ENCODE measurements around the gene FXYD1. TPM values are rescaled to one million over a fixed set of nuclear protein-coding genes. Genes with fewer than 3 reads are reported as not detected.
A peak's percentile ranks its signal among the peaks of the same experiment; 100 is the strongest.

The FXYD1 gene
- total and polyA plus RNA-seq, 2 of the 8 experiments (the other 6 are each of a cell fraction or from before 2014, with no cell fraction given): 1.6 to 8.1 TPM

DNA sequence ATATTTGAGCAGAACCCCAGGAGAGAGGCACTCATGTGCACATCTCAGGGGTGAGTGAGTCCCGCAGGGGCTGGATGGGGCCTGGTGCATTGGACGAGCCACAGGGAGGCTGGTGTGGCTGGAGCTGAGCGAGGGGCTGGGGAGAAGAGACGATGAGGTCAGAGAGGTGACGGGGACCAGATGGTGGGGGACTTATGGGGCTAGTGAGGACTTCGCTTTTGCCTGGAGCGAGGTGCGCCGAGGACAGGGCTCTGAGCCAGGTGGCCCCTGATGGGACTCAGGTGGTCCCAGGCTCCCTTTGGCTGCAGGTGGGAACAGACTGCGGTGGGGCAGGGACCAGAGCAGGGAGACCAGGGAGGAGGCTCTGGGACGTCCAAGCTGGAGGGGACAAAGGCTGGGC, 29.9 kb upstream of the FXYD1 start:
- H2BK120ac ChIP-seq (replicated peaks; ENCODE audit: low read depth, low read length): no peak overlapping the region
- DNase-seq (ENCODE audit: low read depth in 1 of 2, low spot score in 2 of 2): no peak
- no peak overlapping the region for H3K56ac ChIP-seq (replicated peaks; ENCODE audit: insufficient read length, low read depth, low read length)
- H3K79me2 ChIP-seq (ENCODE audit: control insufficient read depth in 1 of 2, insufficient read depth in 2 of 2, low read length in 2 of 2): no peaks in the 10 kb centered on the region
- no peak overlapping the region for H2AK5ac ChIP-seq (ENCODE audit: low read depth, low read length)
- H3K4me3 ChIP-seq (ENCODE audit: extremely low read depth in 1 of 4, insufficient read depth in 2 of 4, low read depth in 3 of 4, low read length in 4 of 4): no peak overlapping the region
- no peak overlapping the region for H3K4me2 ChIP-seq (ENCODE audit: insufficient read depth in 1 of 2, low read depth in 2 of 2, low read length in 2 of 2)
- no peaks in the 10 kb centered on the region for H3K79me1 ChIP-seq (ENCODE audit: low read depth, low read length)
- H3K27ac ChIP-seq (ENCODE audit: low read depth, low read length): no peak overlapping the region
- no peak overlapping the region for H2BK5ac ChIP-seq (ENCODE audit: low read depth, low read length)
- no peak overlapping the region for H2BK15ac ChIP-seq (ENCODE audit: low read length)
- no peak overlapping the region for H4K8ac ChIP-seq (ENCODE audit: extremely low read depth, insufficient read depth, low read length)
- no peak overlapping the region for H3K23ac ChIP-seq (ENCODE audit: insufficient read length)
- H3K36me3 ChIP-seq (ENCODE audit: control insufficient read depth in 2 of 4, insufficient read depth in 4 of 4, low read length in 3 of 4): no peaks in the 10 kb centered on the region
- peaks cover 0 to 7% of the 10 kb centered on the region in 2 experiments for H4K20me1 ChIP-seq (replicated peaks in 1 of 2; ENCODE audit: control insufficient read depth in 1 of 2, insufficient read depth in 2 of 2, low read length in 2 of 2)
- TF ChIP-seq EP300 (IDR thresholded peaks at IDR 0.05; ENCODE audit: borderline replicate concordance in 1 of 2, low read depth in 2 of 2, low read length in 2 of 2) (no peak), POLR2A (IDR thresholded peaks at IDR 0.05; ENCODE audit: control extremely low read depth in 1 of 2, low read depth in 2 of 2, low read length in 2 of 2) (no peak), CEBPB (IDR thresholded peaks at IDR 0.05; ENCODE audit: low read depth, low read length) (no peak), BACH1 (IDR thresholded peaks at IDR 0.05; ENCODE audit: low read length) (no peak)
- TF ChIP-seq, protein P1, sequence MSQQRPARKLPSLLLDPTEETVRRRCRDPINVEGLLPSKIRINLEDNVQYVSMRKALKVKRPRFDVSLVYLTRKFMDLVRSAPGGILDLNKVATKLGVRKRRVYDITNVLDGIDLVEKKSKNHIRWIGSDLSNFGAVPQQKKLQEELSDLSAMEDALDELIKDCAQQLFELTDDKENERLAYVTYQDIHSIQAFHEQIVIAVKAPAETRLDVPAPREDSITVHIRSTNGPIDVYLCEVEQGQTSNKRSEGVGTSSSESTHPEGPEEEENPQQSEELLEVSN (IDR thresholded peaks at IDR 0.05): no peak
- no peaks in the 10 kb centered on the region for H3K9me3 ChIP-seq (ENCODE audit: insufficient read depth in 2 of 2, low read depth in 1 of 2, low read length in 1 of 2)
- H2AFZ ChIP-seq (ENCODE audit: low read length): no peak overlapping the region
- H3K27me3 ChIP-seq (replicated peaks in 1 of 4; ENCODE audit: control insufficient read depth in 3 of 4, extremely low read depth in 1 of 4, insufficient read depth in 3 of 4, low read length in 3 of 4): no peaks in the 10 kb centered on the region; a peak in 1 of 7 replicates
- ChIA-PET POLR2A (ENCODE audit: partially characterized antibody) (no interaction called here), CTCF (ENCODE audit: partially characterized antibody) (interaction anchor here (0.6 to 1.0 kb wide), 4 partner anchors 25 to 91 kb away, joined by 3 read pairs; no protein-coding TSS in a partner anchor)
- no peak for FAIRE-seq
- no peak overlapping the region for H2BK20ac ChIP-seq (ENCODE audit: low read length)
- no peak overlapping the region for H2BK12ac ChIP-seq (ENCODE audit: low read depth, low read length)
- H4K5ac ChIP-seq (ENCODE audit: insufficient read length, low read depth, low read length): no peak overlapping the region
- no peak overlapping the region for H3K9ac ChIP-seq (replicated peaks in 1 of 4; ENCODE audit: extremely low read depth in 1 of 4, low read depth in 3 of 4, low read length in 3 of 4)
- H4K91ac ChIP-seq (replicated peaks; ENCODE audit: insufficient read length, low read length): peak overlapping the region; percentile 54
- WGBS, 2 experiments (ENCODE audit: extremely low coverage in 1 of 2, insufficient coverage in 1 of 2, insufficient read length in 1 of 2, insufficient replicate concordance in 2 of 2, low coverage in 1 of 2, low lambda C conversion rate in 2 of 2, missing lambda C conversion rate in 1 of 2): 83% methylated on average over 11 of the region's 11 CpGs; no CpG with 5 or more reads in 1 of the 2 experiments
- H3K4ac ChIP-seq (replicated peaks; ENCODE audit: insufficient read length, low read depth, low read length): peak overlapping the region; percentile 91
- H3K23me2 ChIP-seq (ENCODE audit: low read depth, low read length): peaks cover 7% of the 10 kb centered on the region; the same call in 1 of the 2 replicates
- no peak overlapping the region; the same call in 1 of the 2 replicates for H3K18ac ChIP-seq (ENCODE audit: extremely low read depth, low read length)
- no peak overlapping the region for H3K14ac ChIP-seq (ENCODE audit: insufficient read length)
- H3K4me1 ChIP-seq (replicated peaks in 1 of 4; ENCODE audit: control insufficient read depth in 3 of 4, insufficient read depth in 4 of 4, low read length in 3 of 4): peaks cover 0 to 8% (median 2%) of the 10 kb centered on the region in 4 experiments; a peak in 3 of 7 replicates

Data from H1 (cell line).